H9 (cell line): ENCODE results near the gene LRP5. TPM values are rescaled to one million over a fixed set of nuclear protein-coding genes. Genes with fewer than 3 reads are reported as not detected.

Source experiments
- DNase-seq: peaks from one replicate; pipeline ENCODE4 v3.0.0-alpha.2; 2017
- H2AFZ ChIP-seq: one replicate; pipeline ENCODE4 v1.6.1; 2013; ENCODE audit warnings: mild to moderate bottlenecking, low read length, control low read depth, moderate library complexity
- H2AK5ac ChIP-seq: 2 replicates; pipeline ENCODE4 v1.6.1; 2013; ENCODE audit warnings: low read length, control low read depth, mixed read lengths; ENCODE audit not compliant: insufficient read length
- H2BK120ac ChIP-seq: one replicate; pipeline ENCODE4 v1.6.1; 2013; ENCODE audit warnings: low read depth, mild to moderate bottlenecking, low read length, control low read depth, inconsistent platforms; ENCODE audit not compliant: poor library complexity, severe bottlenecking
- H2BK12ac ChIP-seq: 2 replicates; pipeline ENCODE4 v1.6.1; 2013; ENCODE audit warnings: low read length, control low read depth, mixed read lengths, low read depth; ENCODE audit not compliant: insufficient read length
- H2BK15ac ChIP-seq: 2 replicates; pipeline ENCODE4 v1.6.1; 2013; ENCODE audit warnings: low read depth, low read length, control low read depth
- H2BK20ac ChIP-seq: one replicate; pipeline ENCODE4 v1.6.1; 2013; ENCODE audit warnings: low read depth, mild to moderate bottlenecking, low read length, control low read depth, inconsistent platforms; ENCODE audit not compliant: poor library complexity, severe bottlenecking
- H2BK5ac ChIP-seq: 2 replicates; pipeline ENCODE4 v1.6.1; 2013; ENCODE audit warnings: low read length, control low read depth, mixed read lengths; ENCODE audit not compliant: insufficient read length
- H3K14ac ChIP-seq: 2 replicates; pipeline ENCODE4 v1.6.1; 2013; ENCODE audit warnings: low read length, control low read depth; ENCODE audit not compliant: insufficient read depth
- H3K18ac ChIP-seq: 2 replicates; pipeline ENCODE4 v1.6.1; 2013; ENCODE audit warnings: low read depth, mild to moderate bottlenecking, mixed read lengths, low read length, control low read depth; ENCODE audit not compliant: insufficient read length
- H3K23ac ChIP-seq: 2 replicates; pipeline ENCODE4 v1.6.1; 2013; ENCODE audit warnings: low read length, control low read depth, mixed read lengths, low read depth; ENCODE audit not compliant: insufficient read length
- H3K23me2 ChIP-seq: 2 replicates; pipeline ENCODE4 v1.6.1; 2013; ENCODE audit warnings: low read depth, mild to moderate bottlenecking, mixed read lengths, low read length, control low read depth; ENCODE audit not compliant: insufficient read length, poor library complexity, severe bottlenecking
- H3K27ac ChIP-seq: 2 replicates; pipeline ENCODE4 v1.5.1; 2013; ENCODE audit warnings: low read length, control low read depth, mixed read lengths, low read depth; ENCODE audit not compliant: insufficient read length
- H3K27me3 ChIP-seq: 2 replicates; pipeline ENCODE4 v1.6.1; 2013; ENCODE audit warnings: low read length, control low read depth, inconsistent platforms; ENCODE audit not compliant: insufficient read depth
- H3K4ac ChIP-seq: 2 replicates; pipeline ENCODE4 v1.6.1; 2013; ENCODE audit warnings: low read depth, mild to moderate bottlenecking, control low read depth, inconsistent platforms, low read length, moderate library complexity
- H3K4me1 ChIP-seq: 2 replicates; pipeline ENCODE4 v1.6.1; 2013; ENCODE audit warnings: low read length, control low read depth, inconsistent platforms; ENCODE audit not compliant: insufficient read depth
- H3K4me2 ChIP-seq: 2 replicates; pipeline ENCODE4 v1.6.1; 2013; ENCODE audit warnings: low read length, control low read depth, mixed read lengths; ENCODE audit not compliant: insufficient read length, insufficient read depth
- H3K56ac ChIP-seq: 2 replicates; pipeline ENCODE4 v1.6.1; 2013; ENCODE audit warnings: low read depth, mild to moderate bottlenecking, mixed read lengths, low read length, control low read depth; ENCODE audit not compliant: insufficient read length
- H3K79me1 ChIP-seq: 2 replicates; pipeline ENCODE4 v1.6.1; 2013; ENCODE audit warnings: low read depth, mild to moderate bottlenecking, moderate library complexity, low read length, control low read depth, inconsistent platforms; ENCODE audit not compliant: insufficient read depth, poor library complexity, severe bottlenecking
- H3K79me2 ChIP-seq: 2 replicates; pipeline ENCODE4 v1.6.1; 2013; ENCODE audit warnings: low read length, control low read depth, inconsistent platforms; ENCODE audit not compliant: insufficient read depth
- H3K9ac ChIP-seq: 2 replicates; pipeline ENCODE4 v1.6.1; 2013; ENCODE audit warnings: low read length, control low read depth, mixed read lengths; ENCODE audit not compliant: insufficient read length; ENCODE audit errors: extremely low read depth
- H3K9me3 ChIP-seq: one replicate; pipeline ENCODE4 v1.6.1; 2013; ENCODE audit warnings: low read depth, low read length, inconsistent platforms; ENCODE audit not compliant: control insufficient read depth
- H3T11ph ChIP-seq: one replicate; pipeline ENCODE4 v1.6.1; 2013; ENCODE audit warnings: mild to moderate bottlenecking, low read length, control low read depth, inconsistent platforms
- H4K20me1 ChIP-seq: one replicate; pipeline ENCODE4 v1.6.1; 2013; ENCODE audit not compliant: control insufficient read depth, insufficient read length, insufficient read depth
- H4K5ac ChIP-seq: 2 replicates; pipeline ENCODE4 v1.6.1; 2013; ENCODE audit warnings: low read depth, mild to moderate bottlenecking, mixed read lengths, low read length, control low read depth; ENCODE audit not compliant: insufficient read length
- H4K8ac ChIP-seq: replicated peaks from 2 replicates; pipeline ENCODE4 v1.6.1; 2013; ENCODE audit warnings: low read length, control low read depth, mixed read lengths, low read depth; ENCODE audit not compliant: insufficient read length
- H4K91ac ChIP-seq: 2 replicates; pipeline ENCODE4 v1.6.1; 2013; ENCODE audit warnings: low read depth, mild to moderate bottlenecking, moderate library complexity, mixed read lengths, low read length, control low read depth; ENCODE audit not compliant: insufficient read length
- H3K27ac Mint-ChIP-seq, 3 experiments: 2 replicates in 2 of 3; 3 replicates in 1 of 3; pipeline ENCODE4 v1.8.0; 2020 to 2021; ENCODE audit warnings: mixed read lengths in 3 of 3, mild to moderate bottlenecking in 1 of 3, moderate library complexity in 1 of 3
- H3K27me3 Mint-ChIP-seq: 2 replicates; pipeline ENCODE4 v1.8.0; 2021; ENCODE audit warnings: low read depth, mild to moderate bottlenecking, moderate library complexity, mixed read lengths
- H3K36me3 Mint-ChIP-seq, 3 experiments: 2 replicates in 2 of 3; 3 replicates in 1 of 3; pipeline ENCODE4 v1.8.0; 2020 to 2021; ENCODE audit warnings: low read depth in 3 of 3, mixed read lengths in 3 of 3; ENCODE audit not compliant: insufficient read depth in 1 of 3
- H3K4me1 Mint-ChIP-seq, 2 experiments: 2 replicates each; pipeline ENCODE4 v1.8.0; 2020; ENCODE audit warnings: mixed read lengths in 2 of 2
- H3K4me3 Mint-ChIP-seq, 2 experiments: 2 replicates in 1 of 2; 3 replicates in 1 of 2; pipeline ENCODE4 v1.8.0; 2020 to 2021; ENCODE audit warnings: mild to moderate bottlenecking in 2 of 2, mixed read lengths in 2 of 2, moderate library complexity in 1 of 2
- H3K9me3 Mint-ChIP-seq, 2 experiments: 2 replicates in 1 of 2; 3 replicates in 1 of 2; pipeline ENCODE4 v1.8.0; 2020; ENCODE audit warnings: mild to moderate bottlenecking in 2 of 2, mixed read lengths in 2 of 2, moderate library complexity in 1 of 2
- CTCF ChIP-seq: fragments of 200-600 bp; sonication (generic); conservative IDR thresholded peaks from 3 replicates; pipeline ENCODE4 v1.8.0; 2021; ENCODE audit warnings: antibody characterized with exemption, mild to moderate bottlenecking
- WGBS: extraction: QIAGEN DNeasy Blood & Tissue Kit; methylation state at CpG from one replicate; pipeline ENCODE4 v1.1.7; 2013; ENCODE audit warnings: missing lambda C conversion rate, low lambda C conversion rate, mixed read lengths; ENCODE audit not compliant: insufficient read length; ENCODE audit errors: extremely low coverage; 5-methylcytosine and 5-hydroxymethylcytosine counted together
- total RNA-seq: library from RNA; stranded (reverse); gene quantifications from 2 replicates; pipeline ENCODE4 v1.2.1, GENCODE V29; 2021

LRP5 gene
- total RNA-seq, 1 experiment from 2014 or later: 38.4 TPM

GRCh38 chr11:68364581-68364980, 52.2 kb downstream of the LRP5 start:
- Histone ChIP-seq H4K91ac (no peak overlapping the region), H2BK20ac (no peak overlapping the region), H3K27ac (no peak overlapping the region), H2BK5ac (no peak overlapping the region), H3K23me2 (no peaks in the 10 kb centered on the region), H2BK120ac (no peak overlapping the region), H3K23ac (no peak overlapping the region), H3K18ac (no peak overlapping the region), H2BK15ac (no peak overlapping the region), H3K79me2 (no peaks in the 10 kb centered on the region), H3T11ph (no peak overlapping the region), H4K5ac (no peak overlapping the region), H2AFZ (no peak overlapping the region), H2AK5ac (no peak overlapping the region), H2BK12ac (no peak overlapping the region), H3K9me3 (no peaks in the 10 kb centered on the region), H3K56ac (no peak overlapping the region), H4K8ac (no peak overlapping the region), H3K4me1 (no peaks in the 10 kb centered on the region), H3K9ac (no peak overlapping the region), H3K14ac (no peak overlapping the region), H4K20me1 (peaks cover 4% of the 10 kb centered on the region), H3K27me3 (no peaks in the 10 kb centered on the region), H3K4ac (no peak overlapping the region), H3K4me2 (no peak overlapping the region), H3K79me1 (no peaks in the 10 kb centered on the region)
- Mint-ChIP-seq H3K36me3 (peaks cover 25 to 52% (median 41%) of the 10 kb centered on the region in 3 experiments; a peak in 6 of 7 replicates), H3K27ac (peak overlapping the region in 2 of 3 experiments; percentile 84 to 89; a peak in 4 of 7 replicates), H3K27me3 (no peaks in the 10 kb centered on the region; the same call in 1 of the 2 replicates), H3K9me3 (no peaks in the 10 kb centered on the region), H3K4me1 (no peaks in the 10 kb centered on the region), H3K4me3 (no peak overlapping the region)
- no CpG with 5 or more reads among the region's 6 CpGs for WGBS
- no peak for DNase-seq
- no peak for TF ChIP-seq CTCF
